Measurements from ENCODE around the gene SCGB2A2.

The SCGB2A2 gene

DNA sequence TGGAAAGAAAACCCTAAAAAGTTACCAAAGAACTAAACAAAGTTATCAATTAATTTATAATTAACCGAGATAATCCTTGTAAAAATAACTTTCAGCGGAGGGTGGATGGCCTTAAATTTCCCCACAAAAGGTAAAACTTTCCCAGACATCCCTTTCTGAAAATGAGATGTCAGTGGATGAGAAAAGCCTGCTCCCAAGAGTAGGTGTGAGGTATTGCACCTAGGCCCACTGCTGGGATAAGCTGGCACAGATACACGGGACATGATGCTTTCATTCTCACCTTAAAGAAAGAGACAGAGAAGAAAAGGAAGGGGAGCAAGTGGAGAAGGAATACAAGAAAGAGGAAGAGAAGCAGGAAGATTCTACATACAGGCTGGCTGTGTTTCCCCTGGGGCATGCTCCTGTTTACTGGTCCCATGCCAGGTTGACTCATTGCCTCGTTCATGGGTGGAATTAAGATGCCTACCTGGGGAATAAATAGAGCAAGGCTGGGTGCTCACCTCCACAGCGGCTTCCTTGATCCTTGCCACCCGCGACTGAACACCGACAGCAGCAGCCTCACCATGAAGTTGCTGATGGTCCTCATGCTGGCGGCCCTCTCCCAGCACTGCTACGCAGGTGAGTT lies at the start of gene SCGB2A2:
SCGB2A2 (plus strand) TSS at position 505 of the 625 bp plus-strand sequence; CDS start at position 564, 59 bp downstream.
- in situ Hi-C loops (cut with MboI; ENCODE audit: low sequenced_read_pairs), result no loop called here

DNA sequence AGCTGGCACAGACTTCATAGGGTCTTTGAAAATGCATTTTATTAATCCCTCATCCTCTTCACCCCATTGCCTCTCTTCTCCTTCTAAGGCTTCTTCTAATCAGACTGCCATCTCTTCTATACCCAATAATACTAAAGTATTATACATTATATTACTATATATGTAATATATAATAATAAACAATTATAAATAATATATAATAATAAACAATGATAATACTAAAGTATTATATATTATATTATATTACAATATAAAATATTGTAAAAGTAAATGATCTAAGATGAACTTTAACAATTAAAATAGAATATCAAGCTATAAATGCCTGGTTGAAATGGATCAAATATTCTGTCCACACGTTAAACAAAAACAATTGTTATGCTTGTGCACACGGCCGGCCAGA lies 48.5 kb upstream of the SCGB2A2 start:
- in situ Hi-C loops (cut with MboI; ENCODE audit: low sequenced_read_pairs), result no loop called here

DNA sequence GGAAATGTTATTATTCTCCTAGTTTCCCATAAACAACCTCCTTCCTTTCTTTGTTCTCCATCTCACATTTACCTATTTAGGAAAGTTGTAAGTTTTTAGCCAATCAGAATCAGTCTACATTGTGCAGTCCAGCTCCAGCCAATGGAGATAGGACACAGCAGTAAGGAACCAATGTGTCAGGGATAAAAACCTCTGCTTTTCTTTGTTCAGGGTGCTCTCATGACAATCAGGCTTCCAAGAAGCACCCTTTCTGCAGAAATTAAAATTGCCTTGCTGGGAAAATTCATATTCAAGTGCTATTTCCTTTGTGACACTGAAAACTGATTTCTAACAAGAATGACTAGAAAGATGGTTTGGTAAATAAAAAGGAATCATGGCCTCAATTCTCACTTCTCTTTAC lies 46.9 kb upstream of the SCGB2A2 start:
- in situ Hi-C loops (cut with MboI; ENCODE audit: low sequenced_read_pairs), result no loop called here

DNA sequence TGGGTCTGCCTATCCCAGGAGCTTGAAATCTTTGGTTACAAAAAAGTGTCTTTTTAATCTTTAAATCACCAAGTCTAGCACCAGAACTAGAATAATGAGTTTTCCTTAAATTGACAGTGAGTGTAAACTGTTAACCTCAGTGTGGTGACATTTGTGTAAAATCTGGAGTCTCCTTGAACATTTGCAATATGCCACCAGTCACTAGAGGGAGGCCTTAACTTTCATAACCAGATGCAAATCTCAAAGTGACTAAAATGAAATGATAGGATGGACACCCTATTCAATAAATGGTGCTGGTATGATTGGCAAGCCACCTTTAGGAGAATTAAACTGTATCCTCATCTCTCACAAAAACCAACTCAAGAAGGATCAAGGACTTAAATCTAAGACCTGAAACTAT lies 36.2 kb upstream of the SCGB2A2 start:
- in situ Hi-C loops (cut with MboI; ENCODE audit: low sequenced_read_pairs), result no loop called here

DNA sequence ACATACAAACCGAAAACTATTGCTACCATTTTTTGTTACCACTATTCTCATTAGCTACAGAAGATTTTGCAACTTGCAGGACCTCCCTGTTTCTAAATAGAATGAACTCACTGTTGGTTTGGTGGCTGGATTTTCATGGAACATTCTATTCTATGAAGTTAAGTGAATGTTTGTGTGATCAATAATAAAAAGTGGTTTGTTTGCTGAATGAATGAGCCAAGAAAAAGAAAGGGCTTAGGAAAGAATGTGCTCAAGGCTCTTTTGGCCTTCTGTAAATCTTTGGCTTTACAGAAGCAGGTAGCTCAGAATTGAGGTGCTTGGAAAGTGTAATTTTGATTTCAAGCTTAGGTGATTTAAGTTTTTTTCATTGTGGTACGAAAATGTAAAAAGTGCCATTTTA lies 33.8 kb upstream of the SCGB2A2 start:
- in situ Hi-C loops (cut with MboI; ENCODE audit: low sequenced_read_pairs), result no loop called here

DNA sequence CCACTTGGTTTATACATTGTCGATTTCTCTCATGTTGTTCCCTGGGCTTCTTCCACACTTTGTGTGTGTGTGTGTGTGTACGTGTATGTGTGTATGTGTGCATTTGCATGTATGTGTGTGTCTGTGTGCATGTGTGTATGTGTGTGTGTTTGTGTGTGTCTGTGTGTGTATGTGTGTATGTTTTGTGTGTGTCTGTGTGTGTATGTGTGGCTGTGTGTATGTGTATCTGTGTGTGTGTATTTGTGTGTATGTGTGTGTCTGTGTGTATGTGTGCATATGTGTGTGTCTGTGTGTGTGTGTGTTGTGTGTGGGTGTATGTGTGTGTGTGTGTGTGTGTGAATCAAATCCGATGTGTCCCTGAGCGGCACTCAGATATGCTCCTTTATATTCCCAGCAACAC lies 32.5 kb upstream of the SCGB2A2 start:
- in situ Hi-C loops (cut with MboI; ENCODE audit: low sequenced_read_pairs), result no loop called here

DNA sequence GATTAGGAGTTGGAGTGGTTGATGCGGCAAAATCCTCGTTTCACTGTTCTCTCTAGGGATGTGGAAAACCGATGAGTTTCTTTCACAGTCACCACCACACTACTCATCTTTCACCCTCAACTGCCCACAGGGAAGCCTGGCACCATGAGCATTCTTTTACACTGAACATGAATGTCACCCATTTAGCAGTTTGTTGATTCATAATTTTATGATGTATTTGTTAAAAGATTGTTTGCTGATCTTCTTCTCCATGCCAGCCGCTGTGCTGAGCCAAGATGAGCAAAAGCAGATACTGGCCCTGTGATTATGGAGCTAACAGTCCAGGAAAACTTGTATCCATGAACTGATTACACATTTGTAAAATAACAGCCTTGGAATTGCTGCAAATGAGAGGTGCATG lies 31.8 kb upstream of the SCGB2A2 start:
- in situ Hi-C loops (cut with MboI; ENCODE audit: low sequenced_read_pairs), result no loop called here

DNA sequence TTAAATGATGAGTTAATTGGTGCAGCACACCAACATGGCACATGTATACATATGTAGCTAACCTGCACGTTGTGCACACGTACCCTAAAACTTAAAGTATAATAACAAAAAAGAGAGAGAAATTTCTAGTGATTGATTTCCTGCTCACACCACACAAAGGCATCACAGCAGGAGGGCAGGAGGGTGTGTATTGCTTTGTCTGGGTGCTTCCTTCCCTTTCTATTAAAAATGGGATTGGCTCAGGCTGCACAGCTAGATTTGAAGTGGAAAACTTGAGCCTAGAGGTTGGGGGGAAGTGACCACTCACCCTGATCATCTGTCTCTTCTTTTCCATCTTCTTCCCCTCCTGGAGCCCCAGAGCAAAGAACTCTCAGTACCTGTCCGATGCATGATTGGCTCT lies 28.9 kb upstream of the SCGB2A2 start:
- in situ Hi-C loops (cut with MboI; ENCODE audit: low sequenced_read_pairs), result no loop called here

DNA sequence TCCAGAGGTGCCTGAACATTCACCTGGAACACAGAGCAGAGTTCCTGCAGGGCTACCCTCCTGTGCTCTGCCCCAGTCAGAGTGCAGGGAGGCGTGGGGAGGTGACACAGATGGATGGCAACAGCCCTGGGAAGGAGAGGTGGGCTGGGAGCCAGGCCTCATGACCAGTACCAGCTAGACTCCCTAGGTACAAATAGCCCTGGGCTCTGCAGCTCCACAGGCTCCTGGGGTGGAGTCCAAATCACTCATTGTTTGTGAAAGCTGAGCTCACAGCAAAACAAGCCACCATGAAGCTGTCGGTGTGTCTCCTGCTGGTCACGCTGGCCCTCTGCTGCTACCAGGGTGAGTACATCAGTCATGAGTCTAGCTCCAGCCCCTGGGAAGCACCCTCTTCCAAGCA lies 27.9 kb upstream of the SCGB2A2 start, which contains the start of gene SCGB1D2:
SCGB1D2 (plus strand) TSS at position 219 of the 400 bp plus-strand sequence; CDS start at position 288, 69 bp downstream.
- in situ Hi-C loops (cut with MboI; ENCODE audit: low sequenced_read_pairs), result no loop called here

DNA sequence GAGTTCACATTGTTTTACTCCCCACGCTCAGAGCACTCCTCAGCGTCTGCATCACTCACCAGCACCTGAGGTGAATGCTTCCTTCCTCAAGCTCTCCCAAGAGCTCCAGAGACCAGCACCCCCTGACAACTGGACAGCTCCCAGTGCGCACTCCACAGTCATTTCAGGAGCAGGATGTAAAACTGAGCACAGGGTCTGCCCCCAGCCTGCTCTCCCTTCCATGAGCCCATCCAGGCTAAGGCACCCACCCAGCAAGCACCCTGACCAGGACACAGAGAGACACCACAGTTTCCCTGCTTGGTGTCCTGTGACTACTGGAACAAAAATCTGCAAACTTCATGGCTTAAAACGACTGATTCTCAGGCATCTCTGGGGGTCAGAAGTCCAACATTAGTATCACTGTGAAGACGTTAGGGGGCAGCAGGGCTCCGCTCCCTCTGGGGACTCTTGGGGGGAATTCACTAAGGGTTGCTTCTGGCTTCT lies 24.6 kb upstream of the SCGB2A2 start:
- in situ Hi-C loops (cut with MboI; ENCODE audit: low sequenced_read_pairs), result no loop called here

DNA sequence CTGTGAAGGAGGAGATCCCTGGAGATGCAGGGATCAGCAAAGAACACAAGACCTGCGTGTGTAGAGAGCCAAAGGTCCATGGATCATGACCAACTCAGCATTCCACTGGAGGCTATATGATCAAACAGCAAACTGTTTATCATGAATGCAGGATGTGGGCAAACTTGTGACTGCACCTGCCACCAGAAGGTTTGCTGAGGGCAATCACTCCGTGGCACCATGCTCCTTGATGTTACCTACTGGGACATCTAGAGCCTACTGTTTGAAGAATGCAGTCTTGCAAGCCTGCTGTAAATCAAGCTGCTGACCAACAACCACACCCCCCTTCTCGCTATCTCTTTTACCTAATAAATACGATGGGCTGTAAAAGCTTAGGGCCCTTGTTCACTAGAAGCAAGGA lies 18.3 kb upstream of the SCGB2A2 start:
- in situ Hi-C loops (cut with MboI; ENCODE audit: low sequenced_read_pairs), result no loop called here

DNA sequence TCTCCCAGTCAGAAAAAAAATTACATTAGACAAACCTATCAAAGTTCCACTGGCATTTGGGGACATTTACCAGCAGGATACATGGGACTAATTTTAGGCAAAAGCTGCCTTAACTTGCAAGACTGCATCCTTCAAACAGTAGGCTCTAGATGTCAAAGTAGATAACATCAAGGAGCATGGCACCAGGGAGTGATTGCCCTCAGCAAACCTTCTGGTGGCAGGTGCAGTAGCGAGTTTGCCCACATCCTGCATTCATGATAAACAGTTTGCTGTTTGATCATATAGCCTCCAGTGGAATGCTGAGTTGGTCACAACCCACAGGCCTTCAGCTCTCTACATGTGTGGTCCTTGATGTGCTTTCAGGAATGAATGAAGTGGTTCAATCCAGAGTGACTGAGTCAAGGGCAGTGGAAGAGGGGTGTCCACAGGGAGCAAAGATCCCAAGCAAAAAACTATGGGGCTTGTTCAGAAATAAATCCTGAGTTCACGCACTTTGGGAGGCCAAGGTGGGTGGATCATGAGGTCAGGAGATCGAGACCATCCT lies 15.9 kb upstream of the SCGB2A2 start:
- in situ Hi-C loops (cut with MboI; ENCODE audit: low sequenced_read_pairs), result no loop called here

DNA sequence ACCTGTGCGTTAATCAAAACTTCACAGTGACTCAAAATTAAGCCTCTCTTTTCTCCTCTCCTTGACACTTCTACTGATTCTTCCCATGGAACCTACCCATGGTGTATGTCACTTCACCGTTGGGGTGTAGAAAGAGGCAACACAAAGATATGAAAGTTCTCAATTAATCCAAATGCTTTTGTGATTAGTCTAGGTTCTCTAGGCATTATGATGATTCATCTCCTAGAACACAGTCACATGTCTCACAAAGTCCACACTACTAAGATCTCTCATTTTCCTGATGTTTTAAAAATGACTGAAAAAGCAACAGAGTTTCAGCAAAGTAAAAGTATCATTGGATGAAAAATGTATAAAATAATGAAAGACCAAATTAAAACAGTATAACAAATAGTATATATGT lies 13.7 kb upstream of the SCGB2A2 start:
- in situ Hi-C loops (cut with MboI; ENCODE audit: low sequenced_read_pairs), result no loop called here

DNA sequence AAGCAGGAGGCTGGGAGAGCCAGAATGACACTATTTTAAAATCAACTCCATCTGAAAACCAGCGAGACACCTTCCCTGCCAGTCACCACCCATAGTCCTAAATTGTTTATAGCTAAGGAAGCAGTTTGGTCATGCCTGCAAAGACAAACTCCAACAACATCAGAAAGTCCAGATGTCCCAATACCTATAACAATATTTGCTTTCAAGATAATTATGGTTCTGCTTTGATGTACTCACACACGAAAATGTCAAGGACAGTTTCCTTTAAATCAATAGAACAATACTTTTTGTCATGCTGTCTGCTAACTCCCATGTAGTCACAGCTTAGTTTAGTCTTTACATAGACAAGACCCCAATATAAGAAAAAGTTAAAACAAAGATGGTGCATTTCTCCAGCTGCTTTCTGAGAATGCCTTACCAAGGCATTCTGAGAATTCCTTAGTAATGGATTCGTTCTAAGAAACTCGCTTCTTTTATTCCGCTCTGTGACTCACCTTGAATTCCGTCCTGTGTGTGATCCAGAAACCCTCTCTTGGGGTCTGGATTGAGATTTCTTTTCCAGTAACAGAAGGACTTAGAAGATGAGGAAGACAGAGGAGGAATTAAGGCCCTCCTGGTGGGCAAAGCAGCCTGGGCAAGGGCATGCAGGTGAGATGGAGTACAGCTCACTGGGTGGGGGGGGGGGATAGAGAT lies 9.6 kb upstream of the SCGB2A2 start:
- in situ Hi-C loops (cut with MboI; ENCODE audit: low sequenced_read_pairs), result no loop called here

DNA sequence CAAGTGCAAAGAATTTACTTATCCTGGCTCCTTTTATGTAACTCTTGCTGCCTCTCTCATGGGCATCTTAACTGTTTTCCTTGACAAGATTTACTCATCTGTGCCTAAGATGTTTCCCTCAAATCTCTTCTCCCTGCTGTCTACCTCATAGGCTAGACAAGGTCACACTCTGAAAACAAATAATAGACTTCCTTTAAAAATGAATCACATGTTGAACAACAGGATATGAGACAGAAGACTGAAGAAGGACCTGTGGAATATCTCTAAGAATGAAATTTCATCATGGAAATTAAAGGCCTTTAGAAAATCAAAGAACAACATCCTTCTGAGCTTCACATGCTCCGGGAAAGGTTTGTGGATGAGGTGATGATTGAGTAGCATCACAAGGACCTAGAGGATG lies 6.0 kb upstream of the SCGB2A2 start:
- in situ Hi-C loops (cut with MboI; ENCODE audit: low sequenced_read_pairs), result no loop called here

DNA sequence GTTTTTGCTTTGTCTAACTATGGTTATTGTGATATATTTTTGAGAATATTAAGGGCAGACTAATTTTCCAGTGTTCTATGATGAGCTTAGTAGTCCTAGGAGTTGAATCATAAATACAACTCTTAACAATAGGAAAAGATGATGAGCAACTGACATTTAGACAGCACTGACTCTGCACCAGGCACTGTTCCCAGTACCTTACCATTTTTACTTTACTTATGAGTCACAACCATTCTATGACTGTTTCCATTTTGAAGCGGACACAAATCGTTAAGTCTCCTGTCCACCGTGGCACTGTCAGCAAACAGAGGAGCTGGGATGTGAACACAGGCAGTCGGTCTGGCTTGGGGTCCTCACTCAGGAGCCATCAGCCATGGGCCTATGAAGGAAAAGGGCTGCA lies 3.4 kb upstream of the SCGB2A2 start:
- in situ Hi-C loops (cut with MboI; ENCODE audit: low sequenced_read_pairs), result no loop called here

DNA sequence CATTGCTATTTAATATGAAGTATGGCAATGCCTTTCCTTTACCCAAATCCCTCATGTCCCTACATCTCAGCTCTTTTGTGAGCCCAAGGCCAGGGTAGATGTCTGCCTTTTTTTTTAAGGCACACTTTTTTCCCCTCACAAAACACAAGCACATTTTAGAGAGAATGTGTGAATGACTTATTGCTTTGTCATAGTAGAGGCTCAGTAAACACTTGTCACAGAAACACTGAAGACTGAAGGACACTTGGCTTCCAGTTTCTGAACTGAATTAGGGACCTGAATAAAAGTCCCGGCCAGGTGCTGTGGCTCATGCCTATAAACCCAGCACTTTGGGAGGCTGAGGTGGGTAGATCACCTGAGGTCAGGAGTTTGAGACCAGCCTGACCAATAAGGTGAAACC lies 2.9 kb upstream of the SCGB2A2 start:
- in situ Hi-C loops (cut with MboI; ENCODE audit: low sequenced_read_pairs), result no loop called here

DNA sequence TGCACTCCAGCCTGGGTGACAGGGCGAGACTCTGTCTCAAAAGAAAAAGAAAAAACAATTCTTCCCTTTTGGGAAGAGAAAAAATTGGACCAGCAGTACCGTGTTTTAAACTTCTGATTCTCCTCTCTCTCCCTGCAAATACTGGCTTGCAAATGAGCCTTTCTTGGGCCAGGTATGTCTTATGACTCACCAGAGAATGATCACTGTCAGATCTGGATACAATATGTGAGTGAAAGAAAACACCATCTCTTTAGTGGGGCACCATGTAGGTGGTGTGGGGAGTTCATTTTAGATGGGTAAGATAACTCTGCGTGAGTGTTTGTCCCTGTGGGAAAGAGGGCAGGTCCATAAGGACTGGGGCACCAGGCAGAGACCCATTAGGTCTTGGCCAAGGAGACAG lies 2.4 kb upstream of the SCGB2A2 start:
- in situ Hi-C loops (cut with MboI; ENCODE audit: low sequenced_read_pairs), result no loop called here

DNA sequence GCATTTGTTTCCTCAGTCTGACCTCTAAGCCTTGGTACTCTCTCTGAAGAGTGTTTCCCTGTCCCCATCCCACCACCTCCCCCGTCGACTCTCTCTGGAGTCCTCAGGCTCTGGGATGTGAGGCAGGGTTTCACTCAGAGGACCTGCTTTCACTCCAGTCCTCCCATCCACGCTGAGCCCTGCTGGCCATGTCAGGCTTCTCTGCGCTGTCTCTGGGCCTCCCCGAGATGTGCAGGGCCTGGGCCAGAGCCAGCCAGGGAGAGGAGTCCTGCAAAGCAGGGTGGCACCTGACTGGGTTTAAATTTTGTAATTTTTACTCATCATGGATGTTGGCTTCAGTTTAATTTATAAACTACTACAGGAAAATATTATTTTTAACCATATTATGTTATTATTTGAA lies 3.3 kb downstream of the SCGB2A2 start:
- in situ Hi-C loops (cut with MboI; ENCODE audit: low sequenced_read_pairs), result no loop called here

DNA sequence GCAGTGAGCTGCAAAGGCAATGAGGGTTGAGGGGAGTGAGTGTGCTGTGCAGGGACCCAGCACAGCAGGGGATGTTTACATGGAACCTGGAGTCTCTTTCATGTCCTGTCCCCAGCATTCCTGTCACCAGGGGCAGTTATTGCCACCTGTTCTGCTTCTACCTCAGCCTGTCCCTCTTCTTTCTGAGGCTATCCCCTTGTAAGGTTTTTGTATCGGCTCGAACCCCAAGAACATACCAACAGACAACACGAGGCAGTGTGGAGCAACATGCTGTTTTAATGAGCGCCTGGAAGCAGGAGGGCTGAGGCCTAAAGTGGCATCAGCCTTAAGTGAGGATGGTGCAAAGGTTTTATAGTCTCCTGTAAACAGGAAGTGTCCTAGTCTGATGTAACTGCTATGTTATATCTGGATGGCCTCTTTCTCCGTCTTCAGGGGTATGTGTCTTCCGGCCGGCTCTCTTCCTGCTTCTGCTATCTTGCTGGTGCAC lies 3.9 kb downstream of the SCGB2A2 start:
- in situ Hi-C loops (cut with MboI; ENCODE audit: low sequenced_read_pairs), result no loop called here

DNA sequence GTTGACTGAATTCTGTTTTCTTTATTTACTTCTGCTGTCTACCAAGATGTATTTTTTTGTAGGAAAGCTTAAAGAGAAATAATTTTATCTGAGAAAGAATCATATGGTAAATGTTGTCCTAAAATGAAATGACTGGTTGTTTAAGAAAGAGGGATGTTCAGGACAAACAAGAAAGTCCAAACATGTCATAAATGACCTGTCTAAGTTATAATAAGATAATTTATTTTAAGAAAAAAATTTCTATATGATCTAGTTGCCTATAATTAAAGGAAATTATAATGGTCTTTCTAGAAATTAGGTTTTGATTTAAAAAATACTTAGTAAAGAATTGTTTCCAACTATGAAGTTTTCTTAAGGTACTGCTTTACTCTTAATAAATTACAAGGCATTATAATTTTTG lies 10.5 kb downstream of the SCGB2A2 start:
- in situ Hi-C loops (cut with MboI; ENCODE audit: low sequenced_read_pairs), result no loop called here

DNA sequence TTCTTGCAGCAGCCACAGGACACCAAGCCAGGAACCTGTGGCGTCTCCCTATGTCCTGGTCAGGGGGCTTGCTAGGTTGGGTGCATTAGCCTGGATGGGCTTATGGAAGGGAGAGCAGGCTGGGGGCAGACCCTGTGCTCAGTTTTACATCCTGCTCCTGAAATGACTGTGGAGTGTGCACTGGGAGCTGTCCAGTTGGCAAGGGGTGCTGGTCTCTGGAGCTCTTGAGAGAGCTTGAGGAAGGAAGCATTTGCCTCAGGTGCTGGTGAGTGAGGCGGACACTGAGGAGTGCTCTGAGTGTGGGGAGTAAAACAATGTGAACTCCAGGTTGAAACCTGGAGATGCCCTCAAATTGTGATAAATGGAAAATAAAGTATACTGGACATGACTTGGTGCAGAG lies 25.5 kb downstream of the SCGB2A2 start:
- in situ Hi-C loops (cut with MboI; ENCODE audit: low sequenced_read_pairs), result no loop called here

Data from hTERT RPE-1 (cell line).